Measurements from ENCODE around the gene INSC.

- TF ChIP-seq CTCF (IDR thresholded peaks at IDR 0.05) (peak in 2 of 12 donors; percentile 15 to 19), POLR2A (IDR thresholded peaks at IDR 0.05) (no peak)
Observed at GRCh38 chr11:15216678-15217077, 102.0 kb downstream of the INSC start.

All from heart left ventricle (tissue), 13 donors.